ENCODE data around the gene SLCO4A1.
"Not testable (repeated sequence)": the region's sequence is repeated elsewhere in the genome, so short reads cannot be mapped to it uniquely, and the experiment has no call there.

SLCO4A1 gene

GRCh38 chr20:62622877-62623487 lies 19.3 kb upstream of the SLCO4A1 start:
- no peak for DNase-seq

GRCh38 chr20:62623488-62624324 lies 18.6 kb upstream of the SLCO4A1 start:
- DNase-seq = peak; percentile 21

- no peak for DNase-seq
Measured at GRCh38 chr20:62624325-62624690, 18.0 kb upstream of the SLCO4A1 start.

- DNase-seq = no peak
Measured at GRCh38 chr20:62624719-62625453, 17.4 kb upstream of the SLCO4A1 start.

- DNase-seq = no peak
Measured at GRCh38 chr20:62625516-62625915, 16.8 kb upstream of the SLCO4A1 start.

- no peak for DNase-seq
Measured at GRCh38 chr20:62625921-62626547, 16.3 kb upstream of the SLCO4A1 start.

GRCh38 chr20:62627425-62627824 lies 14.9 kb upstream of the SLCO4A1 start:
- DNase-seq = not testable (repeated sequence)

GRCh38 chr20:62627901-62628612 lies 14.2 kb upstream of the SLCO4A1 start:
- no peak for DNase-seq

- no peak for DNase-seq
Measured at GRCh38 chr20:62628691-62629090, 13.6 kb upstream of the SLCO4A1 start.

GRCh38 chr20:62629864-62630470 lies 12.3 kb upstream of the SLCO4A1 start:
- DNase-seq = no peak

GRCh38 chr20:62631336-62632308 lies 10.7 kb upstream of the SLCO4A1 start:
- DNase-seq = peak; percentile 37

- DNase-seq = peak; percentile 37
Measured at GRCh38 chr20:62632575-62633090, 9.7 kb upstream of the SLCO4A1 start.

GRCh38 chr20:62633598-62634329 lies 8.5 kb upstream of the SLCO4A1 start:
- DNase-seq = no peak

- DNase-seq = no peak
Measured at GRCh38 chr20:62634330-62634967, 7.9 kb upstream of the SLCO4A1 start.

GRCh38 chr20:62635232-62635631 lies 7.1 kb upstream of the SLCO4A1 start:
- no peak for DNase-seq

GRCh38 chr20:62635852-62636251 lies 6.5 kb upstream of the SLCO4A1 start:
- DNase-seq = no peak

- no peak for DNase-seq
Measured at GRCh38 chr20:62636446-62636845, 5.9 kb upstream of the SLCO4A1 start.

- DNase-seq = no peak
Measured at GRCh38 chr20:62637110-62637509, 5.2 kb upstream of the SLCO4A1 start.

GRCh38 chr20:62637521-62638054 lies 4.7 kb upstream of the SLCO4A1 start:
- no peak for DNase-seq
